HepG2 (cell line): ENCODE measurements around the gene HEPACAM. TPM values are rescaled to one million over a fixed set of nuclear protein-coding genes. Genes with fewer than 3 reads are reported as not detected.

Experiments used
- BORCS8-MEF2B ChIP-seq: sonication (generic); formaldehyde crosslinking; IDR thresholded peaks from 2 replicates; pipeline ENCODE4 v1.8.0; 2022; ENCODE audit warnings: mild to moderate bottlenecking, missing genetic modification reagents
- CC2D1A ChIP-seq: sonication (generic); formaldehyde crosslinking; IDR thresholded peaks from 2 replicates; pipeline ENCODE4 v1.8.1; 2023; ENCODE audit warnings: mild to moderate bottlenecking, missing genetic modification reagents
- GATA4 ChIP-seq: sonication (generic); IDR thresholded peaks from 2 replicates; pipeline ENCODE4 v1.6.1; 2016; ENCODE audit warnings: antibody characterized with exemption, low read depth, borderline replicate concordance
- HNRNPL ChIP-seq: fragments of 200-400 bp; formaldehyde crosslinking; IDR thresholded peaks from 2 replicates; pipeline ENCODE4 v1.6.1; 2017; ENCODE audit warnings: mild to moderate bottlenecking, low read depth, low read length
- HOXA7 ChIP-seq: sonication (generic); formaldehyde crosslinking; IDR thresholded peaks from 2 replicates; pipeline ENCODE4 v1.8.1; 2022; ENCODE audit warnings: mild to moderate bottlenecking, missing genetic modification reagents, moderate library complexity
- JUND ChIP-seq: sonication (generic); formaldehyde crosslinking; IDR thresholded peaks from 2 replicates; pipeline ENCODE4 v1.8.0; 2022; ENCODE audit warnings: mild to moderate bottlenecking, missing genetic modification reagents
- KDM6A ChIP-seq: IDR thresholded peaks from 2 replicates; pipeline ENCODE4 v1.6.1; 2016; ENCODE audit warnings: low read depth
- KLF13 ChIP-seq: sonication (generic); formaldehyde crosslinking; IDR thresholded peaks from 2 replicates; pipeline ENCODE4 v1.4.0; 2020; ENCODE audit warnings: mild to moderate bottlenecking, missing genetic modification reagents
- MBD4 ChIP-seq: IDR thresholded peaks from 2 replicates; pipeline ENCODE4 v1.6.1; 2012; ENCODE audit warnings: low read length, inconsistent platforms, borderline replicate concordance
- MBNL3 ChIP-seq: fragments of 250-450 bp; sonication (Bioruptor Pico); conservative IDR thresholded peaks from 2 replicates; pipeline ENCODE4 v1.8.0; 2022; ENCODE audit warnings: mild to moderate bottlenecking, inconsistent platforms
- MED8 ChIP-seq: sonication (generic); formaldehyde crosslinking; IDR thresholded peaks from 2 replicates; pipeline ENCODE4 v1.8.1; 2023; ENCODE audit warnings: mild to moderate bottlenecking, missing genetic modification reagents; ENCODE audit not compliant: insufficient replicate concordance
- MXD4 ChIP-seq: IDR thresholded peaks from 2 replicates; pipeline ENCODE4 v1.6.1; 2016; ENCODE audit warnings: mild to moderate bottlenecking, missing biosample characterization, missing genetic modification reagents
- MZF1 ChIP-seq: sonication (generic); formaldehyde crosslinking; IDR thresholded peaks from 2 replicates; pipeline ENCODE4 v1.8.1; 2023; ENCODE audit warnings: mild to moderate bottlenecking, missing genetic modification reagents, borderline replicate concordance
- RCOR2 ChIP-seq: IDR thresholded peaks from 2 replicates; pipeline ENCODE4 v1.6.1; 2016; ENCODE audit warnings: missing biosample characterization, missing genetic modification reagents
- RFXANK ChIP-seq: IDR thresholded peaks from 2 replicates; pipeline ENCODE4 v1.6.1; 2016
- SMAD1 ChIP-seq: sonication (generic); formaldehyde crosslinking; IDR thresholded peaks from 2 replicates; pipeline ENCODE4 v1.4.0; 2020; ENCODE audit warnings: missing genetic modification reagents, low read depth, mild to moderate bottlenecking, borderline replicate concordance
- SP4 ChIP-seq: sonication (generic); formaldehyde crosslinking; IDR thresholded peaks from 2 replicates; pipeline ENCODE4 v1.8.1; 2023; ENCODE audit warnings: mild to moderate bottlenecking, missing genetic modification reagents
- XBP1 ChIP-seq: sonication (generic); formaldehyde crosslinking; IDR thresholded peaks from 2 replicates; pipeline ENCODE4 v1.5.0; 2020; ENCODE audit warnings: missing genetic modification reagents
- ZNF160 ChIP-seq: sonication (generic); formaldehyde crosslinking; IDR thresholded peaks from 2 replicates; pipeline ENCODE4 v1.8.0; 2022; ENCODE audit warnings: mild to moderate bottlenecking, inconsistent platforms, missing genetic modification reagents
- ZNF264 ChIP-seq: sonication (generic); formaldehyde crosslinking; IDR thresholded peaks from 2 replicates; pipeline ENCODE4 v1.4.0; 2020; ENCODE audit warnings: missing genetic modification reagents
- ZNF773 ChIP-seq: sonication (generic); formaldehyde crosslinking; IDR thresholded peaks from 2 replicates; pipeline ENCODE4 v1.4.0; 2020; ENCODE audit warnings: missing genetic modification reagents, borderline replicate concordance
- ZNF775 ChIP-seq: sonication (generic); formaldehyde crosslinking; IDR thresholded peaks from 2 replicates; pipeline ENCODE4 v1.4.0; 2020; ENCODE audit warnings: missing genetic modification reagents, mild to moderate bottlenecking, moderate library complexity, borderline replicate concordance
- polyA plus RNA-seq, 8 experiments: library from polyadenylated mRNA; depleted of rRNA in 3 of 8; stranded (reverse) in 7 of 8; unstranded in 1 of 8; fragments of >200 nt; fragmentation: Illumina TruSeq in 4 of 8; extraction: Trizol in 4 of 8; gene quantifications; 2 replicates each; pipeline versions ENCODE4 v1.2.1 to v1.2.3, GENCODE V29; 2011 to 2016; ENCODE audit warnings: low read depth in 4 of 8, missing spikeins in 1 of 8, mixed read lengths in 1 of 8; ENCODE audit not compliant: insufficient read depth in 1 of 8
- total RNA-seq, 5 experiments: library from RNA; depleted of rRNA; stranded (reverse); fragments of >200 nt; fragmentation: Illumina TruSeq; extraction: Trizol; gene quantifications; 2 replicates each; pipeline ENCODE4 v1.2.3, GENCODE V29; 2016; ENCODE audit warnings: low read depth in 1 of 5
- TF ChIP-seq, protein P1 (sequence below): sonication (generic); formaldehyde crosslinking; IDR thresholded peaks from 2 replicates; pipeline ENCODE4 v1.8.1; 2023; ENCODE audit warnings: missing genetic modification reagents, inconsistent platforms, borderline replicate concordance
- TF ChIP-seq, protein P2 (sequence below): sonication (generic); formaldehyde crosslinking; IDR thresholded peaks from 2 replicates; pipeline ENCODE4 v1.4.0; 2020; ENCODE audit warnings: missing genetic modification reagents, borderline replicate concordance
- TF ChIP-seq, protein P3 (sequence below): IDR thresholded peaks from 2 replicates; pipeline ENCODE4 v1.6.1; 2016; ENCODE audit warnings: missing compliant biosample characterization, missing genetic modification reagents, borderline replicate concordance
- TF ChIP-seq, protein P4 (sequence below): IDR thresholded peaks from 2 replicates; pipeline ENCODE4 v1.6.1; 2016; ENCODE audit warnings: missing biosample characterization, missing genetic modification reagents, low read depth

The HEPACAM gene
- total and polyA plus RNA-seq, 2 of the 13 experiments (the other 11 are each of a cell fraction or from before 2014, with no cell fraction given), result 66.9 to 121 TPM

DNA sequence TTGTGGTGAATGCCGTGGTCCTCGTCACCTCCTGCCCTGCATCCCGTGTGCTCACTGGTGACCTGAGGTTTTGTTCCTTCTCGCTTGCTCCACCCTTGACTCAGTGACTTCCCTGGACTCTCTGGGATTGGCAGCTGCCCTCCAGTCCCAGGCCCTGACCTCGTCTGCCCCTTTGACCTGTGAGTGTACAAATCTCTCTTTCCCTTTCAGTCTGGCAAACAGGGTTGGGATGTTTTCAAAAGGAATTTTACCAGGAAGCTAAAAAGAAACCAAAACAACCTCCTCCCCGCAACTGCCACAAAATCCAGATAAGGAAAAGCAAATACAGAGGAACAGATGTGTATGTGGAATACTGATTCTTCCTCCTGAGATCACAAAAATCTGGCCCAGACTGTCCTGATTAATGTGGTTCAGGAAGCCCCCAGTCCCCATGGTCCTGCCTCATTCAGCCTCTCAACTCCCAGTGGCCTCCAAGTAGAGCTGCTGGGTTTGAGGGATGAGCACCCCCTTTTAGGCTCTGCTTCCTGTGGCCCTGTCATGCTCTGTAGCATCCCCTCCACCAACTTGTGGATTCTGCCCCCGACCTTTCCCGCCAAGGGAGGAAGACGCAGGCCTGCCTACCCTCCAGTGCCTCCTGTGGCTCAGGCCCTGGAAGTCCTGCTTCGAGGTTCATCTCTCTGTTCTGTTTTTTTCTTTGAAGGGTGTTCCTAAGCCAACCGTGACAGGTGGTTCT is 53.3 kb downstream of the HEPACAM start (continued):
- TF ChIP-seq SP4 (CRISPR knock-in tag) (peak; percentile 48; the same call in 1 of the 2 replicates), RFXANK (no peak), BORCS8-MEF2B (CRISPR knock-in tag) (no peak), HNRNPL (no peak), RCOR2 (CRISPR knock-in tag) (peak; percentile 34; the same call in 1 of the 2 replicates), JUND (CRISPR knock-in tag) (no peak), CC2D1A (CRISPR knock-in tag) (no peak), HOXA7 (CRISPR knock-in tag) (no peak), XBP1 (CRISPR knock-in tag) (no peak), MXD4 (CRISPR knock-in tag) (no peak), GATA4 (peak; percentile 83; the same call in 1 of the 2 replicates), MBD4 (no peak), KLF13 (no peak), ZNF773 (no peak), SMAD1 (CRISPR knock-in tag) (no peak), MBNL3 (CRISPR knock-in tag) (no peak), MED8 (CRISPR knock-in tag) (no peak), ZNF264 (CRISPR knock-in tag) (no peak), KDM6A (no peak), ZNF160 (CRISPR knock-in tag) (no peak), MZF1 (CRISPR knock-in tag) (no peak), ZNF775 (CRISPR knock-in tag) (no peak)
- TF ChIP-seq, protein P1, sequence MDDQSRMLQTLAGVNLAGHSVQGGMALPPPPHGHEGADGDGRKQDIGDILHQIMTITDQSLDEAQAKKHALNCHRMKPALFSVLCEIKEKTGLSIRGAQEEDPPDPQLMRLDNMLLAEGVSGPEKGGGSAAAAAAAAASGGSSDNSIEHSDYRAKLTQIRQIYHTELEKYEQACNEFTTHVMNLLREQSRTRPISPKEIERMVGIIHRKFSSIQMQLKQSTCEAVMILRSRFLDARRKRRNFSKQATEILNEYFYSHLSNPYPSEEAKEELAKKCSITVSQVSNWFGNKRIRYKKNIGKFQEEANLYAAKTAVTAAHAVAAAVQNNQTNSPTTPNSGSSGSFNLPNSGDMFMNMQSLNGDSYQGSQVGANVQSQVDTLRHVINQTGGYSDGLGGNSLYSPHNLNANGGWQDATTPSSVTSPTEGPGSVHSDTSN (CRISPR knock-in tag), result no peak
- TF ChIP-seq, protein P2, sequence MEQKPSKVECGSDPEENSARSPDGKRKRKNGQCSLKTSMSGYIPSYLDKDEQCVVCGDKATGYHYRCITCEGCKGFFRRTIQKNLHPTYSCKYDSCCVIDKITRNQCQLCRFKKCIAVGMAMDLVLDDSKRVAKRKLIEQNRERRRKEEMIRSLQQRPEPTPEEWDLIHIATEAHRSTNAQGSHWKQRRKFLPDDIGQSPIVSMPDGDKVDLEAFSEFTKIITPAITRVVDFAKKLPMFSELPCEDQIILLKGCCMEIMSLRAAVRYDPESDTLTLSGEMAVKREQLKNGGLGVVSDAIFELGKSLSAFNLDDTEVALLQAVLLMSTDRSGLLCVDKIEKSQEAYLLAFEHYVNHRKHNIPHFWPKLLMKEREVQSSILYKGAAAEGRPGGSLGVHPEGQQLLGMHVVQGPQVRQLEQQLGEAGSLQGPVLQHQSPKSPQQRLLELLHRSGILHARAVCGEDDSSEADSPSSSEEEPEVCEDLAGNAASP (CRISPR knock-in tag), result peak; percentile 94; the same call in 1 of the 2 replicates
- TF ChIP-seq, protein P3, sequence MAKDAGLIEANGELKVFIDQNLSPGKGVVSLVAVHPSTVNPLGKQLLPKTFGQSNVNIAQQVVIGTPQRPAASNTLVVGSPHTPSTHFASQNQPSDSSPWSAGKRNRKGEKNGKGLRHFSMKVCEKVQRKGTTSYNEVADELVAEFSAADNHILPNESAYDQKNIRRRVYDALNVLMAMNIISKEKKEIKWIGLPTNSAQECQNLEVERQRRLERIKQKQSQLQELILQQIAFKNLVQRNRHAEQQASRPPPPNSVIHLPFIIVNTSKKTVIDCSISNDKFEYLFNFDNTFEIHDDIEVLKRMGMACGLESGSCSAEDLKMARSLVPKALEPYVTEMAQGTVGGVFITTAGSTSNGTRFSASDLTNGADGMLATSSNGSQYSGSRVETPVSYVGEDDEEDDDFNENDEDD (CRISPR knock-in tag), result peak; percentile 87
- TF ChIP-seq, protein P4, sequence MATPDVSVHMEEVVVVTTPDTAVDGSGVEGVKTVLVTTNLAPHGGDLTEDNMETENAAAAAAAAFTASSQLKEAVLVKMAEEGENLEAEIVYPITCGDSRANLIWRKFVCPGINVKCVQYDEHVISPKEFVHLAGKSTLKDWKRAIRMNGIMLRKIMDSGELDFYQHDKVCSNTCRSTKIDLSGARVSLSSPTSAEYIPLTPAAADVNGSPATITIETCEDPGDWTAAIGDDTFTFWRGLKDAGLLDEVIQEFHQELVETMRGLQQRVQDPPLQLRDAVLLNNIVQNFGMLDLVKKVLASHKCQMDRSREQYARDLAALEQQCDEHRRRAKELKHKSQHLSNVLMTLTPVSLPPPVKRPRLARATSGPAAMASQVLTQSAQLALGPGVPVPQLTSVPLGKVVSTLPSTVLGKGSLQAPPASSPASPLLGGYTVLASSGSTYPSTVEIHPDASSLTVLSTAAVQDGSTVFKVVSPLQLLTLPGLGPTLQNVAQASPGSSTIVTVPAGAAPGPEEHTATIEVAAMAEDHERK (CRISPR knock-in tag), result no peak
